UCSD-AML1 (cell line): Measurements from ENCODE around the gene PATE3.

ENCODE experiments used
- DNase-seq: peaks from one replicate; lab custom pipeline; 2025; ENCODE audit not compliant: unreplicated experiment; lab: John Stamatoyannopoulos, UW

PATE3 gene, protein sequence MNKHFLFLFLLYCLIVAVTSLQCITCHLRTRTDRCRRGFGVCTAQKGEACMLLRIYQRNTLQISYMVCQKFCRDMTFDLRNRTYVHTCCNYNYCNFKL

DNA sequence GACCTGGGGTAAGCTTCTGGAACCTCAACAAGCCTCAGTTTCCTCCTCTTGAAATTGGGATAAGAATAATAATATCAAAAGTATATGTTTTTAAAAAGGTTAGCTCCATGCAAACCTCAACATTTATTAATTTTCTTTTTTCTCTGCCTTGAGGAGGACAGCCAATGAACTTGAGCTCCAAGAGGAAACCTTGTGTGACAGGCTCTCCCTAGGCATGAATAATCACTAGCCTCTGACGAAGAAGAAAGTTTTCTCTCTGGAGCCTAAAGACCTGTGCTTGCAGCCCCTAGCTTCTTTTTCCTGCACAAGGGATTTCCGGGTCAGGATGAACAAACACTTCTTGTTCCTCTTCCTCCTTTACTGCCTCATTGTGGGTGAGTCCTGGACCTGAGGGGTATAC is at the start of gene PATE3:
TSS of gene PATE3 (plus strand) at position 301 of the 400 bp plus-strand sequence. CDS start at position 326, 25 bp downstream.
- DNase-seq = no peak

DNA sequence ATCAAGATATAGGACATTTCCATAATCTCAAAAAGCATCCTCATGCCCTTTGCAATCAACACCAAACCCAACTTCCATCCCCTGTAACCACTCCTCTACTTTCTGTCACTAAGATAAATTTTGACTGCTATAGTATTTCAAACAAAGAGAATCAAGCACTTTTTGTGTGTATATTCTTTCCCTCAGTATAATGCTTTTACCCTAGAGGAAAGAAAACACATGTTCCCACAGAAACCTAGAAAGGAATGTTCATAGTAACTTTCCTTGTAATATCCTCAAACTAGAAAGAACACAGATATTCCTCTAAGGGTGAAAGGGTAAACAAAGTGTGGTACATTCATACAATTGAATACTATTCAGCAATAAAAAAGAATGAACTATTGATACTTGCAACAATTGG is 47.3 kb upstream of the PATE3 start:
- no peak for DNase-seq

DNA sequence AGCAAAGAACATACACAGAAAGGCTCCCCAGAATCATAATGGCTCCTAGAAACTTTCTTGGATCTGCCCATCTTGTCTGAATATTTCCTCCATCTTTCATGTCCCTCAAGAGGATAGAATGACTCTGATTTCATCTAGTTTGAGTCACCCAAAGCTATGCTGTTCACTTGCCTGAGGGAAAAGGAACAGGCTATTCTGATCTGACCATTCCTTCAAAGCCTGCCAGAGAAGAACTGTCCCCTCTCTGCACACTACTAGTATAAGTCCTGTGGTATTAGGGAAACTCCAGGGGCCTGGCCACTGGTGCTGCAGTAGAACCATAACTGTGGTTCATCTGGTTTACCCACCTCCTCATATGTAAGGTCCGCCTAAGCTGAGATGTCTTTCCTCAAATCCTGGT is 44.2 kb upstream of the PATE3 start:
- DNase-seq = no peak

DNA sequence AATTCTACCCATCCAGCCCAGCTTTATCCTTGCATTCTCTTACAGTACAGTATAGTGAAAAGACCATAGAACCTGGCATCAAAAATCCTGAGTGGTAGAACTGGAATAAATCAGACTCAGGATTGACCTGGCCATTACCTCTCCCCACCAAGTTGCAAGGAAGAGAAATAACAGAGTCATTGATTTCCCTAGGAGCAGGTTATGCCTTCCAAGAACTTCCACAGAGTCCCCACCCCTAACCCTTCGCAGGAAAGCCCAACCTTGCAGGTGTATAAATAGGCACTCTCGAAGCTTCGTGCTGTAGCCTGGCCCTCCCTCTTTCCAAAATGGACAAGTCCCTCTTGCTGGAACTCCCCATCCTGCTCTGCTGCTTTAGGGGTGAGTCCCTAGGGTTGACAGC is 41.9 kb upstream of the PATE3 start, which contains the start of gene PATE1:
TSS of gene PATE1 (plus strand) at position 301 of the 400 bp plus-strand sequence. CDS start at position 327, 26 bp downstream.
- no peak for DNase-seq

DNA sequence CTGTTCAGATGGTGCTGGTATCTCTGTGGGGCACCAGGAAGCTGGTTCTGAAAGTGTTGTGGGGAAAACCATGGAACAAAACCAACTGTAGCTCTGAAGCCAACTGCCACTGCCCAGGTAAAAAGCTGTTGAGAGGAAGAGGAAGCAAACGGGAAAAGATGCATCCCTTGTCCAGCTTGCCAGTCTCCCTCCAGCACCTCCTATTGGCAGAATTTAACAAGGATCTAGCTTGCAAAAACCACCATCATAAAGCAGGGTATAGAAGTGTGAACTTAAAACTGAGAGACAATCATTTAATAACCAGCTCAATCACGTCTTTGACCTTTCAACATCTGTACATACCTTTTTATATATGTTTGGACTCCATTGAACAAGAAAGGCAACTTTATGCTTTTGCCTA is 37.3 kb upstream of the PATE3 start:
- no peak for DNase-seq

DNA sequence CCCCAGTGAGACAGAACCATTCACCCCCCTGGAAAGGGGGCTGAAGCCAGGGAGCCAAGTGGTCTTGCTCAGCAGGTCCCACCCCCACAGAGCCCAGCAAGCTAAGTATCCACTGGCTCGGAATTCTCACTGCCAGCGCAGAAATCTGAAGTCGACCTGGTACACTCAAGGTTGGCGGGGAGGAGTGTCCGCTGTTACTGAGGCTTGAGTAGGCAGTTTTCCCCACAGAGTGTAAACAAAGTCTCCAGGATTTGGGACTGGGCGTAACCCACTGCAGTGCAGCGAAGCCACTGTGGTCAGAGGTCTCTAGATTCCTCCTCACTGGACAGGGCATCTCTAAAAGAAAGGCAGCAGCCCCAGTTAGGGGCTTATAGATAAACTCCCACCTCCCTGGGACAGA is 31.9 kb upstream of the PATE3 start:
- no peak for DNase-seq

DNA sequence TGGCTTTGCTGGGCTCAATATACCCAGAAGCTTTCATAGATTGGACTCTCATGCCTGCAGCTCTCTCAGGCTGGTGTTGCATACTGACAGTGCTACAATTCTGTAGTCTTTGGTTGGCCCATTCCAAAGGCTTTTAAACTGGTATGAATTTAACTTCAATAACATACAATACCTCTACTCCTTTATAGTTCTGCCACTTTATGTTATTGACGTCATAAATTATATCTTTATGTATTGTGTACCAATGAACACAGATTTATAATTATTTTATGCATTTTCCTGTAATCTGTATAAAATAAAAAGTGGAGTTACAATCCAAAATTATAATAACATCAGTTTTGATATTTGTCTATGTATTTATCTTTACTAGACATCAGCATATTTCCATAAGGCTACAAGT is 25.5 kb upstream of the PATE3 start:
- no peak for DNase-seq

DNA sequence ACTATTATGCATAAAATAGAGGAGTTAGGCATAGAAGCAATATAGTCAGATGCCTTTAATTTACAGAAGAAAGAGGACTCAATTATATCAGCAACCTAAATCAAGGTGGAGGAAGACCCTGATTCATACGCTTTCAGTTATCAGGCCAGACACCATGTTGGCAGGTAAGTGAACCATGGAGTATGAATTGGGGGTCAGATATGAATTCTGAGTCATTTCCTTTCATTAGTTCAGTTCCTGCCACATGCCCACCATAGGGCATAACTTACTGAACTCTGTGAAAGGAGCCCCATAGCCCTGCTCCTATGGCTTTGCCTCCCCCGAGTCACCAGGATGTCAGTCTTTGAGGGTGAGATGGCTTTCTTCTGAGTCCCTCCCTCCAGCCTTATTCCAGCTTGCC is 24.4 kb upstream of the PATE3 start:
- no peak for DNase-seq

DNA sequence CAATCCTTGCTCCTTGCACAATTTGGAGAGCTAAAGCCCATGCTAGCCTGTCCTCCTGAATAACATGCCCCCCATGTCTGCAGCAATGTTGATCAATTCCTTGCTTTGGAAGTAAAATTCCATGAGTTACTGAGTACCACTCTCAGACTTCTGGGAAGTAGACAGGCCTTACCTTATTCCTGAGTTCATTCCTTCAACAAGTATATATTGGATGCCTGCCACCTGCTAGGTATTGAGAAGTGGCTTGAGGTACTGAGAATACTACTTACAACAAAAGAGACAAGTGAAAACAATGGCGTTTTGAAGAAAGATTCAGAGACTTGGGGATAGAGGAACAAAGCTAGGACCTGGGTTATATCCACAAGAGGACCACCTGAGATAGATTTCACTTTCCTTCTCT is 21.7 kb upstream of the PATE3 start:
- no peak for DNase-seq

DNA sequence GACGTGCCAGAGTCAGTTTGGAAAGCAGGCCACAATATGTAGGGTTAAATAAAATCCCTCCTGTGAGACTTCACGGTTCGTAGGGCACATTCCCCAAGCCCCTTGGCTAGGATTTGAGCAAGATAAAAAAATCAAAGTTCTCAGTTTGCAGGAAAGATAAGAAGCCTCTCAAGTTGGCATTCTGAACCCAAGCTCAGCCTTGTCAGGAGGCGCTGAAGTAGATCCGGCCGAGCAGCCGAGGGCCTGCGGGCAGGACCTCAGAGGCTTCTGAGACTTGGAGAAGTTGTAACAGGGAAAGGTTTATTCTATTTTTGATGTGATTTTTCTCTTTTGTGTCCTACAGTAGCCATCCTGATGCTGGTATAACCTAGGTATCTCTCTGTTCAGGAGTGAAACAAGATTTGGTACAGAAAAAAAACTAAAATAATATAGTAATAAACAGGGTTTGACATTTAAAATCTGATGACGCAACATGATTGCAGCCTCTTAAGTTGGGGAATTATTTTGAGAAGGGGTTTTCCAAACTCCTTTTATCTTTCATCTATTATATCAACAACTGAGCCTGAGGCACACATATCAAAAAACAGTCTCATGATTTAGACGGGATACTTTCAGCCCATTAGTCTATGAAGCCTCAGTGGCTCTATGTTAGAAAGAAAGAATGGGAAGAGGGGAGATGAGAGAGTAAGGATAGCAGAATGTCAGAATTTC is 19.4 kb upstream of the PATE3 start:
- no peak for DNase-seq

DNA sequence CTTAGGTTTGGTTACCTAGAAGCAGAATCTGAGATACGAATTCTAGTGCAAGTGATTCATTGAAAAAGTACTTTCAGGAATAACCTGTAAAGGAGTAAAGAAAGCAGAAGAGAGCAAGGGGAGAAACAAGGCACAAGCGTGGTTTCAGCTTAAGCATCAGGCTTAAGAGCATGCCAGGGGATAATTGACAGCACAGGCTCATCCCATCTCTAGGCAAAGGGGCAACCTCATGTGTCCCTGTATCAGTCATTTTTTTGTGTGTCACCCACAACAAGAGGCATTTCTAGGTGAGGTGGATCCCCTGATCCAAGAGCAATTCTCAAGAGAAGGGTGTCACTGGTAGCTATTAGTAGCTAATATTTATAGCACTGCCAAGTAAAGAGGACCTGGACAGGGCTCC is 17.3 kb upstream of the PATE3 start:
- no peak for DNase-seq

DNA sequence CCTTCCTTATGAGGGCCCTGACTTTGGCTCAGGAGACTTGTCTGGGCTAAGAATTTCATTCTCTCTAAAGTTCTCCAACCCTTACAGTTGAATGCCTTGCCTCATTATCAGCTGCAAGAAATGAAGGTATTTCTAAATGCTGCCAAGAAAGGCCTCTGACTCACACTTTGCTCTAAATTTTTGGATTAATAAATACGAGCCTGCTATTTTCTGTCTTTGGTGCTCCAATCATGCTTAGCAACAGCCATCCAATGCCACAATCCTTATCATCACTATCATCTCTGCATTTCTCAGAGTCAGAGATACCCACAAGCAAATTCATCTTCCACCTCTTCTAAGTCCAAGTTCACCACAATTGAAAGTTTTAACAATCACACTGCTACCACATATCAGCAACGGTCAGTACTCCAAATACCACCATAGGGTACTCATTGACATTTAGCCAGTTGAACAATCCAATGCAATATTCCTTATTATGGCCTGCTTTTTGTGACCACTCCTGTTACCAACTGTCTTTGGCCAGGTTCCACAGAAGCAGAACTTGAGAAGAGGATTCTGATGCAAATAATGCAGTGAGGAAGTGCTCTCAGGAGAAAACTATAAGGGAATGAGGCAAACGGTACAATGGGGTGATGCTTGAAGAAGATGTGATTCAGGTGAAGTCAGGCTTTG is 15.0 kb upstream of the PATE3 start:
- no peak for DNase-seq

DNA sequence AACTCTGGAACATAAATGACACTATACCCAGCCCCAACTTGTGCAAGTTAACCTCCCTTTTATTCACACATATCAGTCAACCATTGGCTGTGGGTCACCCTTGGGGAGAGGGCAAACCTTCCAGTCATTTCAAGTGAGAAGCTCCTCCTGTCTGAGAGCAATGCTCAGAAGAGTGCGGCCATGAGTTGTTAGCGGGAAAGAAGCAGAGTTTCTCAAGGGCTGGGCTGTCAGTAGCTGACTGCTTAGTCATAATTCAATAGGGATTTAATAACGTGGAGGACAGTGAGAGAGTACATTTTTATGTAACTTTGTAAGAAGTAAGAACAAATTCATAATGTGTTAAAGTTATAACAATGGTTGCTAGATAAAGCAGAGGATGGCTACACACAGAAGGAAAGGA is 14.4 kb upstream of the PATE3 start:
- DNase-seq = no peak

DNA sequence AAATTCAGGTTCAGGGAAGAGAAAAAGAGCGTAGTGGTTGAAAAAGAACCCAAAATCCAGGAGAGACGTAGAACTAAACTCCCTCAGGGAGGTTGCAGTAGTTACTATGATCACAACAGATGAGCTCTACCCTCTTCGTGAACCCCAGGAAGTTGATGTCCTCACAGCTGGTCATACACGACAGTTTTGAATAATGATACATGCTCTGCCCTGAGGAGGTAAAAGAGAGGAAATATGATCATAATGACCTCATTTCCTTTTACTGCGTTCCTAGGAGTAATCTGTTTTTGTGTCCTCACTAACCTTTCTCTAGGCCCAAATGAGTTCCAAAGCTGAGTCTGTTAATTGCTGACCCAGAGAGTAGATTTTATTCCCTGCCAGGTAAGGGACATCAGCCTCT is 10.6 kb upstream of the PATE3 start:
- DNase-seq = no peak

DNA sequence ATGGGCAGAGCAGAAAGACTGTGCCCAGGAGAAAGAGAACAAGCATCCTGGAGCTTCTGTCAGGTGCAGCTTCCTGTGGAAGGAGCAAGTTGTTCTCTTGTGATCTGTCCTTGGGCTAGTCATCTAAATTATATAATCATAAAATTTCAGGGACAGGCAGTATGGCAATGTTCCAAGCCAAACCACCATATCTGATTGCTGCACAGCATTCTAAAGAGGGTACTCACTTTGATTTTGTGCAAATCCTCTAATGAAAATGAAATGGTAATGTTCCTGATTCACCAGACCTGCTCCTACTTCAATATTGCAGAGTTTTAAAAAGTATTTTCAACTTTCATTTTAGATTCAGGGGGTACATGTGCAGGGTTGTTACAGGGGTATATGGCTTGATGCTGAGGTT is 9.2 kb upstream of the PATE3 start, which contains the start of gene PATE2:
TSS of gene PATE2 (minus strand) at position 101 of the 400 bp plus-strand sequence. CDS start at position 46, 55 bp downstream.
- DNase-seq = no peak

DNA sequence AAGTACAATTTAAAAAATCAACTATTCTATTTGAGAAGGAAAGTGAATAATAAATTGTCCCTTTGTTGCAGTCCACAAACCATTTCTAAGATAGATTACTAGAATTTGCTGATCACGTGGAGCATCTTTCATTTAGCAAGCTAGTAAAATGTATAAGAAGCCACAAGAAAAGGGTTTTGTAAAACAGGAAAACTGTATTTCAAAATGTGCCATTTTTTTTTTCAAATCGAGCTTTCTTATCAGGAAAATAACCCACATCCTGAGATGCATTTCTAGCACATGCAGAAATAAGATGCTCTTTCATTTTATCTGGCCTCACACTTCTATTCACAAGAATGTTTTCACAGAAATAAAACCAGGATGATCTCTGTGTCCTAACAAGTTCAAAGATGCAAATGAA is 3.2 kb upstream of the PATE3 start:
- no peak for DNase-seq

DNA sequence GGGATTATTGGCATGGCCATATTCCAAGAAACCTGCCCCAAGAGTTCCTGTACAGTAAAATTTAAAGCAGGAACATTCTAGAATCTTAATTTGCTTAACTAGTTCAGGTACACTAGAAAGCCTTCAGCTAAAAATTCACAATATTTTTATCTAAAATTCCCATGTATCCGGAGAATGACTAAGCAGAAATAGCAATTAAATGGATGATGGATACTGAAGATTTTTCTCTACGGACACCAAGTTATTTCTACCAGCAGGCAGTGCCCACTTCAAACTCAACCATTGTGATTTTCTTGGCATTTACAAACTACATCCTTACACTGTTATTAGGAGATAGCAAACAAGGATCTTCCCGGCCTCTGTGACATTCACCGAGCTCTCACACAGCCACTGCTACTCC is 2.9 kb downstream of the PATE3 start:
- no peak for DNase-seq

DNA sequence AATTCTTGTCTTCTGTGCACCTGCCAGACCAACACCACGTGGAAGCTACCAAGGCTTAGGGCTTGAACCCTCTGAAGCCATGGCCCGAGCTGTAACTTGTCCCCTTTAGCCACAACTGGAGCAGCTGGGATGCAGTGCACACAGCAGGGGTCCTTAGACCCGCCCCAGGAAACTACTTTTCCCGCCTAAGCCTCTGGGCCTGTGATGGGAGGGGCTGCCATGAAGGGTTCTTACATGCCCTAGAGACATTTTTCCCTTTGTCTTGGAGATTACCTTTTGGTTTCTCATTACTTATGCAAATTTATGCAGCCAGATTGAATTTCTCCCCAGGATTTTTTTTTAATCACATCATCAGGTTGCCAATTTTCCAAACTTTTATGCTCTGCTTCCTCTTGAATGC is 9.7 kb downstream of the PATE3 start:
- DNase-seq = no peak

DNA sequence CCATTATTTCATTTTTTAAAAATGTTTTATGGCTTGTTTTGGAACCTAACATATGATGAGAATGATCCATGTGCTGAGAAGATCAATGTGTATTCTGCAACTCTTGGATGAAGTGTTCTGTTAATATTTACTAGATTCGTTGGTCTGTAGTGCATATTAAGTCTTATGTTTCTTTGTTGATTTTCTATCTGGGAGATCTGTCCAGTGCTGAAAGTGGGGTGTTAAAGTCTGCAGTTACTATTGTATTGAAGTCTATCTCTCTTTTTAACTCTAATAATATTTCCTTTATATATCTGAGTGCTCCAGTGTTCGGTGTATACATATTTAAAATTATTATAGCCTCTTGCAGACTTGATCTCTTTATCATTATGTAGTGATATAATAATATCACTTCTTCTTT is 11.9 kb downstream of the PATE3 start:
- DNase-seq = no peak

DNA sequence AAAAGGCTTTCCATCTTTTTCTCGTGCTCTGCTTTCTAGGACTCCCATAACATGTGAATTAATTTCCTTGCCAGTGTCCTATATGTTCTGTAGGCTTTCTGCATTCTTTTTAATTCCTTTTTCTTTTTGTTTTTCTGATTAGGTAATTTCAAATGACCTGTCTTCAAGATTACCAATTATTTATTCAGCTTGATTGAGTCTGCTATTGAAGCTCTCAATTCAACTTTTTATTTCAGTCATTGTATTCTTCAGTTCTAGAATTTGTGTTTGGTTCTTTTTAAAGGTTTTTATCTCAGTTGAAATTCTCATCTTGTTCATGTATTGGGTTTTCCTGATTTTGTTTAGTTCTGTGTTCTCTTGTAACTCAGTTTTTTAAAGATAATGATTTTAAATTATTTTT is 14.5 kb downstream of the PATE3 start:
- DNase-seq = no peak

DNA sequence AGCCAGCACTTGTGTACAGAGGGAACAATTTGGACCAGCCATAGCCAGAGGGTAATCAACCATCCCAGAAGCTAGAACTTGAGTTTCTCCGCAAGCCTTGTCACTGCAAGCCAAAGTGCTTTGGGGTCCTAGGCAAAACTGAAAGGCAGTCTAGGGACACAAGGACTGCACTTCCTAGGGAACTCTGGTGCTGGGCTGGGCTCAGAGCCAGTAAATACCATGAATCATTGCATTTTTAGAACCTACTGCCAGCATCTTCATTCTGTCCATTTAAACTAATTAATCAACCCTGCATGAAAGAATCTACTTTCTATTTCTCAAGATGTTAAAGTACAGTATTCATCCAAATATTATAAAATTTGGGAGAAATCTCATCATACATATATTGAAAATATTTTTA is 20.0 kb downstream of the PATE3 start:
- DNase-seq = no peak

DNA sequence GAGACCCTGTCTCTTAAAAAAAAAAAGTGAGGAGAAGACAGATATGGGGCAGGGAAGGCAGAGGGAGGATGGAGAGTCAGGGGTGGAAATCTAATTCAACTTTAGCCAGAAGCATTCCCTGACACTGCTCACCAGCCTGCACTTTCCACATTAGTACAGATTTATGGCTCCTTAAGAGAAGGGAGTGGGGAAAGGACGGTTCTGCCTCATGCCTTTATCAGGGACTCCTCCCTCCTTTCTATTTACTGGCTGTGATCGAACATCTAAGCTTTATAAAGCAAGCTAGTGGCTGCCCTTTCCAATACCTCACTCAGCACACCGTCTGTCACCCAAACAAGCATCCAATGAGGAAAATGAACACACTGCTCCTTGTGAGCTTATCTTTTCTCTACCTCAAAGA is 45.1 kb downstream of the PATE3 start, which contains the start of gene PATE4:
TSS of gene PATE4 (plus strand) at position 301 of the 400 bp plus-strand sequence. CDS start at position 345, 44 bp downstream.
- DNase-seq = no peak
